Left lung (tissue), 10 donors: ENCODE measurements around the gene PPP2R2C. TPM values are rescaled to one million over a fixed set of nuclear protein-coding genes. Genes with fewer than 3 reads are reported as not detected.
A peak's percentile ranks its signal among the peaks of the same experiment; 100 is the strongest.

Source experiments
- ATAC-seq: fragments of 200-7000 bp; cut with Tn5 transposase; one replicate; pipeline ENCODE4 v1.9.1; 2020; ENCODE audit warnings: moderate library complexity
- DNase-seq, 4 donors: peaks; one replicate each; pipeline ENCODE4 v3.0.0-alpha.2; 2013 to 2020
- H3K27ac ChIP-seq, 2 donors: fragments of 200-600 bp; sonication (generic) in 1 of 2; one replicate each; pipeline versions ENCODE4 v1.5.0 to v1.8.0; 2020 to 2021
- H3K27me3 ChIP-seq, 2 donors: fragments of 200-600 bp; sonication (generic) in 1 of 2; one replicate each; pipeline versions ENCODE4 v1.5.0 to v1.8.0; 2020 to 2021
- H3K36me3 ChIP-seq, 2 donors: fragments of 200-600 bp; sonication (generic) in 1 of 2; one replicate each; pipeline versions ENCODE4 v1.5.0 to v1.8.0; 2020 to 2021
- H3K4me1 ChIP-seq, 2 donors: fragments of 200-600 bp; one replicate each; pipeline ENCODE4 v1.8.0; 2021
- H3K4me3 ChIP-seq, 2 donors: fragments of 200-600 bp; sonication (generic) in 1 of 2; one replicate each; pipeline versions ENCODE4 v1.5.0 to v1.8.0; 2020 to 2021; ENCODE audit warnings: mild to moderate bottlenecking in 1 of 2
- H3K9me3 ChIP-seq, 2 donors: fragments of 200-600 bp; sonication (generic) in 1 of 2; one replicate each; pipeline versions ENCODE4 v1.5.0 to v1.8.0; 2020 to 2021
- intact Hi-C, 2 donors: fragments of 100-400 bp; cut with DNase I; formaldehyde crosslinking; loops; one replicate each; pipeline versions ENCODE4 v1.11.2 to v1.14.2; 2022
- polyA plus RNA-seq, 6 donors: library from polyadenylated mRNA; unstranded; fragments of 120-200 nt; gene quantifications; one replicate each; pipeline ENCODE4 v1.2.1, GENCODE V29; 2013; ENCODE audit not compliant: insufficient read length in 6 of 6
- total RNA-seq, 2 donors: library from RNA; stranded (reverse); fragmentation: NEBNext Ultra II Directional; extraction: Animal tissue kit (Norgen Biotek cat#: 25700); gene quantifications; one replicate each; pipeline ENCODE4 v1.2.1, GENCODE V29; 2021
- TF ChIP-seq, protein P1 (sequence below), 2 donors: fragments of 200-600 bp; sonication (generic) in 1 of 2; IDR thresholded peaks; one replicate each; pipeline versions ENCODE4 v1.5.0 to v1.8.0; 2021; ENCODE audit warnings: antibody characterized with exemption in 2 of 2
- donor health status: DM: no; HTN: yes; CAD: no.
- donor health status: DM: no; HTN: no; CAD: no.

Gene PPP2R2C
- total and polyA plus RNA-seq, 8 donors: 0.29 to 0.50 (median 0.43) TPM; not detected in 1

GRCh38 chr4:6275351-6275750 is 197.1 kb downstream of the PPP2R2C start:
- TF ChIP-seq, protein P1, sequence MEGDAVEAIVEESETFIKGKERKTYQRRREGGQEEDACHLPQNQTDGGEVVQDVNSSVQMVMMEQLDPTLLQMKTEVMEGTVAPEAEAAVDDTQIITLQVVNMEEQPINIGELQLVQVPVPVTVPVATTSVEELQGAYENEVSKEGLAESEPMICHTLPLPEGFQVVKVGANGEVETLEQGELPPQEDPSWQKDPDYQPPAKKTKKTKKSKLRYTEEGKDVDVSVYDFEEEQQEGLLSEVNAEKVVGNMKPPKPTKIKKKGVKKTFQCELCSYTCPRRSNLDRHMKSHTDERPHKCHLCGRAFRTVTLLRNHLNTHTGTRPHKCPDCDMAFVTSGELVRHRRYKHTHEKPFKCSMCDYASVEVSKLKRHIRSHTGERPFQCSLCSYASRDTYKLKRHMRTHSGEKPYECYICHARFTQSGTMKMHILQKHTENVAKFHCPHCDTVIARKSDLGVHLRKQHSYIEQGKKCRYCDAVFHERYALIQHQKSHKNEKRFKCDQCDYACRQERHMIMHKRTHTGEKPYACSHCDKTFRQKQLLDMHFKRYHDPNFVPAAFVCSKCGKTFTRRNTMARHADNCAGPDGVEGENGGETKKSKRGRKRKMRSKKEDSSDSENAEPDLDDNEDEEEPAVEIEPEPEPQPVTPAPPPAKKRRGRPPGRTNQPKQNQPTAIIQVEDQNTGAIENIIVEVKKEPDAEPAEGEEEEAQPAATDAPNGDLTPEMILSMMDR (IDR thresholded peaks at IDR 0.05): no peak
- H3K4me1 ChIP-seq: peaks cover 43 to 70% of the 10 kb centered on the region in 2 donors
- H3K27me3 ChIP-seq: peaks cover 0 to 15% of the 10 kb centered on the region in 2 donors
- H3K9me3 ChIP-seq: no peaks in the 10 kb centered on the region
- ATAC-seq (no peak), DNase-seq (no peak)
- H3K27ac ChIP-seq: no peak overlapping the region
- peaks cover 0 to 5% of the 10 kb centered on the region in 2 donors for H3K36me3 ChIP-seq
- intact Hi-C loops: no loop called here
- H3K4me3 ChIP-seq: no peak overlapping the region

DNA sequence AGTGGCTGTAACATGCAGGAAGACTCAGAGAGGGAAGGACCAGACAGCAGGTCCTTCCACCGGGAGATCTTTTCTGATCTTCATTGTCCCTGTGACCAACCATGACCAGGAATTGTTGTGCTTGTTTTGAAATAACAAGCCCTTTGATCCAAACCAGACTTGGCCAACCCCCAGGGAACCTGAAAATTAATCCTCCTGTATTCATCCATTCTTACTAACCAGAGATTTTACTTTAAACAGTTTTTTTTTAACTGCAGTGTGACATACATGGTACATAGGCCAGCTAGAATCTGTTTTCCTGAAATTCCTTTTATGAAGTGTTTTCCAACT is 198.8 kb downstream of the PPP2R2C start:
- TF ChIP-seq, protein P1 (IDR thresholded peaks at IDR 0.05): no peak

DNA sequence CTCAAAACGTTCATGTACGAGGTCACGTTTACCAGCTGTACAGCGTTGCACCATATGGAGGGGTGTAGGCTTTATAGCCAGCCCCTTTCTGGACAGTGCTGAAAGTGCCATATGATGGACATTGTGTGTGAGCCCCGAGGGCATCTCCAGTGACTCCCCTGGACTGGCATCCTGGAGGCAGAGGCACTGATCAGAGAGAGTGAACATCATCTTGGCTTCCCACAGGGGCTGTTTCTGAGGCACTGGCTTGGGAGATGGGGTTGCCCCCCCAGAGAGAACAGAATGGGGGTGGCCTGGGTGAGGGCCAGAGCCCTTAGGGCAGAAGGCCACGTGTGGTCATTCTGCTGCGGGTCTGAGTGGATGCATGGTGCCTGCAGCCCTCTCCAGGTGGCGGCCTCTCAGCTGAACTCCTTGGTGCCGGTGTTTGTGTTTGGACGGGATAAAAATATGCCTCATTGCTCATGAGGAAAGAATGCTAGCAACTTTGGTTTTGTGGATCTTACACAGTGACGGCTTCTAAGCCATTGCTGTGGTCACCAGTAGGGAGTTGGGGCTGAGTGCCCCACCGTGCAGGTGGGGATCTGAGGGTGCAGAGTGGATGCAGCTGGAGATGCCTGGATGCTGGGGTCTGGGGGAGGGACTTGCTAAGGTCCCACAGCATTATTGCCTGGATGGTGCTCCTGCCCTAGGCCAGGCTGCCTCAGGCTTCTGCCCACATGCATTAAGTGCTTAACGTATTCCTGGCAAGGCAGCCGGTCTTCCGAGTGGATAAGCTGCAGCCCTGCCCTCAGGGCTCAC is 199.4 kb downstream of the PPP2R2C start:
- Histone ChIP-seq H3K4me3 (no peak overlapping the region), H3K36me3 (no peaks in the 10 kb centered on the region), H3K27me3 (peaks cover 0 to 36% of the 10 kb centered on the region in 2 donors), H3K4me1 (peaks cover 36 to 66% of the 10 kb centered on the region in 2 donors), H3K9me3 (no peaks in the 10 kb centered on the region), H3K27ac (peak overlapping the region; percentile 48 to 62)
- peak in 3 of 4 donors; percentile 50 to 72 (median 64) for DNase-seq
- TF ChIP-seq, protein P1 (IDR thresholded peaks at IDR 0.05): no peak
- intact Hi-C loops: no loop called here
- ATAC-seq: peak; percentile 31

More for the DNA sequence above, 198.8 kb downstream of the PPP2R2C start:
- ATAC-seq: no peak
- no peak for DNase-seq
- Histone ChIP-seq H3K36me3 (no peaks in the 10 kb centered on the region), H3K4me3 (no peak overlapping the region), H3K4me1 (peaks cover 42 to 72% of the 10 kb centered on the region in 2 donors), H3K27me3 (peaks cover 0 to 33% of the 10 kb centered on the region in 2 donors), H3K27ac (peak overlapping the region; percentile 48 to 62), H3K9me3 (no peaks in the 10 kb centered on the region)
- intact Hi-C loops: no loop called here

- peak in 2 of 4 donors; percentile 86 to 90 for DNase-seq
- H3K27ac ChIP-seq: peak overlapping the region; percentile 41 to 48
- no peaks in the 10 kb centered on the region for H3K36me3 ChIP-seq
- H3K4me1 ChIP-seq: peaks cover 35 to 63% of the 10 kb centered on the region in 2 donors
- intact Hi-C loops: no loop called here
- H3K4me3 ChIP-seq: peak overlapping the region in 1 of 2 donors; percentile 66
- H3K9me3 ChIP-seq: no peaks in the 10 kb centered on the region
- peaks cover 0 to 36% of the 10 kb centered on the region in 2 donors for H3K27me3 ChIP-seq
- ATAC-seq: peak; percentile 65
- TF ChIP-seq, protein P1 (IDR thresholded peaks at IDR 0.05): no peak
Observed at GRCh38 chr4:6271701-6272465, 200.5 kb downstream of the PPP2R2C start.

GRCh38 chr4:6271206-6271605 is 201.2 kb downstream of the PPP2R2C start:
- H3K4me3 ChIP-seq: peak overlapping the region in 1 of 2 donors; percentile 66
- H3K27ac ChIP-seq: peak overlapping the region; percentile 41 to 48
- intact Hi-C loops: no loop called here
- peaks cover 34 to 57% of the 10 kb centered on the region in 2 donors for H3K4me1 ChIP-seq
- TF ChIP-seq, protein P1 (IDR thresholded peaks at IDR 0.05): no peak
- no peaks in the 10 kb centered on the region for H3K9me3 ChIP-seq
- peak in 1 of 4 donors; percentile 40 for DNase-seq
- no peak for ATAC-seq
- H3K36me3 ChIP-seq: no peaks in the 10 kb centered on the region
- H3K27me3 ChIP-seq: peaks cover 0 to 36% of the 10 kb centered on the region in 2 donors
